GM12878 (cell line): ENCODE results near the gene SUV39H1. TPM values are rescaled to one million over a fixed set of nuclear protein-coding genes. Genes with fewer than 3 reads are reported as not detected.
A peak's percentile ranks its signal among the peaks of the same experiment; 100 is the strongest.

Experiments
- ATAC-seq: fragments of 200-7000 bp; cut with Tn5 transposase; 3 replicates; pipeline ENCODE4 v1.9.1; 2020; ENCODE audit warnings: mild to moderate bottlenecking, moderate library complexity
- BruUV-seq: library from RNA; stranded (reverse); fragments of 400-500 nt; replicated peaks from 2 replicates; lab custom pipeline; 2021; lab: Mats Ljungman, UMichigan
- CTCF ChIA-PET: fragments of 300-600 bp; sonication (Branson Sonifier 250); formaldehyde crosslinking; extraction: SDS; loops from one replicate; lab custom pipeline; 2021; ENCODE audit warnings: inconsistent platforms; lab: Yijun Ruan, JAX
- POLR2A ChIA-PET: fragments of 350-600 bp; formaldehyde crosslinking; extraction: SDS; loops from one replicate; lab custom pipeline; 2021; ENCODE audit warnings: inconsistent platforms; lab: Charles Lee
- RAD21 ChIA-PET: fragments of 300-600 bp; sonication (Branson Sonifier 250); formaldehyde crosslinking; loops from one replicate; lab custom pipeline; 2023; ENCODE audit warnings: antibody characterized with exemption; ENCODE audit not compliant: unreplicated experiment; lab: Charles Lee
- SMC1A ChIA-PET: fragments of 300-600 bp; sonication (Branson Sonifier 250); formaldehyde crosslinking; loops from one replicate; lab custom pipeline; 2023; ENCODE audit not compliant: unreplicated experiment, uncharacterized antibody; lab: Charles Lee
- DNase-seq: peaks from one replicate; pipeline ENCODE4 v3.0.0-alpha.2; 2011; ENCODE audit warnings: low read depth, low spot score
- FAIRE-seq: peaks from 3 replicates; lab custom pipeline; 2011; peaks lifted over from hg19 to GRCh38; lab: Jason Lieb, UNC
- H2AFZ ChIP-seq: 2 replicates; pipeline ENCODE4 v1.6.0; 2011; ENCODE audit warnings: low read depth, low read length, control low read depth; ENCODE audit not compliant: control insufficient read depth
- H3K27ac ChIP-seq: 2 replicates; pipeline ENCODE4 v1.5.1; 2011; ENCODE audit warnings: control low read depth; ENCODE audit not compliant: control insufficient read depth, insufficient read depth
- H3K27me3 ChIP-seq, 2 experiments: replicated peaks in 1 of 2; 2 replicates each; pipeline versions ENCODE4 v1.6.0 to v1.6.1; 2011; ENCODE audit warnings: low read length in 1 of 2; ENCODE audit not compliant: control insufficient read depth in 2 of 2, insufficient read depth in 2 of 2
- H3K36me3 ChIP-seq, 2 experiments: 2 replicates each; pipeline ENCODE4 v1.5.1; 2011; ENCODE audit warnings: low read length in 1 of 2; ENCODE audit not compliant: control insufficient read depth in 2 of 2, insufficient read depth in 2 of 2
- H3K4me1 ChIP-seq: 2 replicates; pipeline ENCODE4 v1.6.1; 2011; ENCODE audit warnings: mild to moderate bottlenecking, low read length, moderate library complexity, mixed read lengths; ENCODE audit not compliant: control insufficient read depth, insufficient read depth
- H3K4me2 ChIP-seq: 2 replicates; pipeline ENCODE4 v1.6.0; 2011; ENCODE audit warnings: control low read depth; ENCODE audit not compliant: control insufficient read depth, insufficient read depth
- H3K4me3 ChIP-seq: fragments of 200-600 bp; sonication (generic); 2 replicates; pipeline ENCODE4 v1.5.1; 2016
- H3K79me2 ChIP-seq: 2 replicates; pipeline ENCODE4 v1.6.0; 2011; ENCODE audit warnings: low read length; ENCODE audit not compliant: control insufficient read depth, insufficient read depth
- H3K9ac ChIP-seq: 2 replicates; pipeline ENCODE4 v1.8.0; 2011; ENCODE audit warnings: low read length, control low read depth, mixed read lengths; ENCODE audit not compliant: control insufficient read depth, insufficient read depth
- H3K9me3 ChIP-seq: replicated peaks from 3 replicates; pipeline ENCODE4 v1.5.1; 2011; ENCODE audit warnings: mild to moderate bottlenecking, low read length; ENCODE audit not compliant: control insufficient read depth, insufficient read depth
- H4K20me1 ChIP-seq: 2 replicates; pipeline ENCODE4 v1.6.0; 2011; ENCODE audit not compliant: control insufficient read depth, insufficient read depth
- MTA2 ChIP-seq: fragments of 450-650 bp; IDR thresholded peaks from 2 replicates; pipeline ENCODE4 v1.6.1; 2016; ENCODE audit warnings: low read depth, mild to moderate bottlenecking, moderate library complexity
- PBX3 ChIP-seq: IDR thresholded peaks from 2 replicates; pipeline ENCODE4 v1.6.1; 2011; ENCODE audit warnings: mild to moderate bottlenecking, low read depth, low read length, moderate library complexity; ENCODE audit not compliant: insufficient replicate concordance
- RUNX3 ChIP-seq: IDR thresholded peaks from 2 replicates; pipeline ENCODE4 v1.6.1; 2012; ENCODE audit warnings: low read length, inconsistent platforms
- ZNF687 ChIP-seq: fragments of 450-650 bp; IDR thresholded peaks from 2 replicates; pipeline ENCODE4 v1.6.1; 2017; ENCODE audit warnings: mild to moderate bottlenecking, moderate library complexity
- WGBS: methylation state at CpG from one replicate; pipeline ENCODE4 v1.1.6; 2016; ENCODE audit warnings: low lambda C conversion rate; ENCODE audit not compliant: insufficient replicate concordance, insufficient coverage; ENCODE audit errors: missing lambda C conversion rate; 5-methylcytosine and 5-hydroxymethylcytosine counted together
- in situ Hi-C: fragments of 300-500 bp; cut with MboI; formaldehyde crosslinking; loops from 9 replicates; pipeline ENCODE4 v1.14.3; 2018; ENCODE audit warnings: mixed read lengths
- intact Hi-C: fragments of 100-400 bp; cut with micrococcal nuclease; formaldehyde crosslinking; loops from one replicate; pipeline ENCODE4 v1.14.2; 2022; ENCODE audit not compliant: unreplicated experiment
- polyA plus RNA-seq, 11 experiments: library from polyadenylated mRNA; depleted of rRNA in 4 of 11; unstranded in 6 of 11; stranded (reverse) in 5 of 11; fragments of >200 nt; fragmentation: Nextera tagmentation in 4 of 11; fragmentation: Illumina TruSeq in 1 of 11; extraction: Ambion mirVana in 4 of 11; extraction: Trizol in 1 of 11; gene quantifications; 1 replicate in 1 of 11; 2 replicates in 10 of 11; pipeline versions ENCODE4 v1.2.1 to v1.2.3, GENCODE V29; 2011 to 2016; ENCODE audit warnings: inconsistent platforms in 2 of 11, missing spikeins in 2 of 11, low read depth in 1 of 11
- total RNA-seq, 4 experiments: library from RNA; depleted of rRNA in 3 of 4; stranded (reverse); fragments of >200 nt in 3 of 4; fragmentation: Illumina TruSeq in 1 of 4; extraction: Trizol in 1 of 4; gene quantifications; 2 replicates each; pipeline versions ENCODE4 v1.2.1 to v1.2.3, GENCODE V29; 2013 to 2021
- TF ChIP-seq, protein P1 (sequence below): IDR thresholded peaks from 2 replicates; pipeline ENCODE4 v1.6.1; 2011; ENCODE audit warnings: borderline replicate concordance, low read depth, mild to moderate bottlenecking, moderate library complexity, low read length; ENCODE audit not compliant: insufficient read depth, poor library complexity, severe bottlenecking

The SUV39H1 gene
- total and polyA plus RNA-seq, 10 of the 15 experiments (the other 5 are each of a cell fraction or from before 2014, with no cell fraction given) = 4.9 to 33.2 (median 17.1) TPM

DNA sequence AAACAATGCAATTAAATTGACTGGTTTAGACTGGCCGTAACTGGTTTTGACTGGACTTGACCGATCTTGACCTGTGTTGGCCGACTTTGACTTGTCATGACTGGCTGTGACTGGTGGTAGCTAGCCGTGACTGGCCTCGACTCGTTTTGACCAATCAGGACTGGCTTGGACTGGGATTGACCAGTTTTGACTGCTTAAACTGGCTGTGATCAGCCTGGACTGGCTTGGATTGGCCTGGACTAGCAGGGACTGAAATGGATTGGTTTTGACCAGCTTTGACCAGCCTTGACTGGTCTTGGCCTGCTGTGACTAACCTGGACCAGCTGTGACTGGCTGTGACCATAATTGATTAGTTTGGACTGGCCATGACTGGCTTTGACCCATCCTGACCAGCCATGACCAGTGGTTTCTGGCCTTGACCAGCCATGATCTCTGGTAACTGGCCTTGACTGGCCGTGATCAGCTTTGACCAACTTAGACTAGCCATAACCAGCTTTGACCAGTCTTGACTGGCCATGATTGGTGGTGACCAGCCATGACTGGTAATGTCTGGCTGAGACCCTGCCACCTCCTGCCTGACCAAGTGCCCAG lies 13.1 kb downstream of the SUV39H1 start:
- Histone ChIP-seq H3K27ac (no peak overlapping the region), H3K4me2 (no peak overlapping the region), H3K4me3 (no peak overlapping the region), H3K79me2 (no peaks in the 10 kb centered on the region), H2AFZ (no peak overlapping the region), H3K4me1 (no peaks in the 10 kb centered on the region), H3K9ac (no peak overlapping the region), H3K9me3 (no peaks in the 10 kb centered on the region), H4K20me1 (no peaks in the 10 kb centered on the region; the same call in 1 of the 2 replicates), H3K27me3 (no peaks in the 10 kb centered on the region), H3K36me3 (peaks cover 0 to 6% of the 10 kb centered on the region in 2 experiments; a peak in 3 of 4 replicates)
- RAD21 ChIA-PET = no interaction called here
- POLR2A ChIA-PET = interaction anchor here (0.5 kb wide), 2 partner anchors 188 to 1347 kb away, joined by 3 read pairs; partner anchors contain the start of genes PQBP1 and TIMM17B
- SMC1A ChIA-PET = no interaction called here
- ATAC-seq (no peak), FAIRE-seq (no peak), DNase-seq (no peak)
- intact Hi-C loops = no loop called here
- no peak for TF ChIP-seq RUNX3
- TF ChIP-seq, protein P1, sequence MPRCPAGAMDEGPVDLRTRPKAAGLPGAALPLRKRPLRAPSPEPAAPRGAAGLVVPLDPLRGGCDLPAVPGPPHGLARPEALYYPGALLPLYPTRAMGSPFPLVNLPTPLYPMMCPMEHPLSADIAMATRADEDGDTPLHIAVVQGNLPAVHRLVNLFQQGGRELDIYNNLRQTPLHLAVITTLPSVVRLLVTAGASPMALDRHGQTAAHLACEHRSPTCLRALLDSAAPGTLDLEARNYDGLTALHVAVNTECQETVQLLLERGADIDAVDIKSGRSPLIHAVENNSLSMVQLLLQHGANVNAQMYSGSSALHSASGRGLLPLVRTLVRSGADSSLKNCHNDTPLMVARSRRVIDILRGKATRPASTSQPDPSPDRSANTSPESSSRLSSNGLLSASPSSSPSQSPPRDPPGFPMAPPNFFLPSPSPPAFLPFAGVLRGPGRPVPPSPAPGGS = peak; percentile 84
- no peak for TF ChIP-seq MTA2
- no peak for TF ChIP-seq ZNF687
- TF ChIP-seq PBX3 = peak; percentile 5
- CTCF ChIA-PET = interaction anchor here (0.6 kb wide), 1 partner anchor 134 kb away, joined by 4 read pairs; no protein-coding TSS in a partner anchor
- 66% methylated on average over 7 of the region's 7 CpGs for WGBS
- BruUV-seq = no TSS peak
- in situ Hi-C loops = no loop called here
